Vagina (tissue), 2 donors: ENCODE measurements around the gene PANX1. TPM values are rescaled to one million over a fixed set of nuclear protein-coding genes. Genes with fewer than 3 reads are reported as not detected.

Experiments used
- DNase-seq, 2 donors: peaks; one replicate each; pipeline ENCODE4 v3.0.0-alpha.2; 2017; ENCODE audit errors: extremely low spot score in 2 of 2
- H3K27ac ChIP-seq: fragments of 200-600 bp; sonication (generic); one replicate; pipeline ENCODE4 v1.5.1; 2019
- H3K27me3 ChIP-seq: fragments of 200-600 bp; sonication (generic); one replicate; pipeline ENCODE4 v1.5.1; 2019
- H3K36me3 ChIP-seq, 2 donors: fragments of 200-600 bp; sonication (generic); one replicate each; pipeline ENCODE4 v1.5.1; 2017 to 2019
- H3K4me1 ChIP-seq: fragments of 200-600 bp; sonication (generic); one replicate; pipeline ENCODE4 v1.5.1; 2019
- H3K4me3 ChIP-seq, 2 donors: fragments of 200-600 bp; sonication (generic); 1 replicate in 1 of 2; 2 replicates in 1 of 2; pipeline ENCODE4 v1.5.1; 2016 to 2019
- H3K9me3 ChIP-seq: fragments of 200-600 bp; sonication (generic); one replicate; pipeline ENCODE4 v1.5.1; 2019
- CTCF ChIP-seq, 3 experiments: fragments of 450-650 bp in 2 of 3; fragments of 200-600 bp in 1 of 3; sonication (generic) in 1 of 3; IDR thresholded peaks; one replicate each; pipeline ENCODE4 v1.5.1; 2017 to 2019; ENCODE audit warnings: antibody characterized with exemption in 3 of 3, mild to moderate bottlenecking in 2 of 3, moderate library complexity in 2 of 3
- POLR2A ChIP-seq, 2 donors: fragments of 450-650 bp; IDR thresholded peaks; one replicate each; pipeline ENCODE4 v1.6.1; 2017; ENCODE audit warnings: antibody characterized with exemption in 2 of 2, mild to moderate bottlenecking in 2 of 2, moderate library complexity in 2 of 2
- POLR2AphosphoS5 ChIP-seq, 2 donors: sonication (generic); formaldehyde crosslinking; IDR thresholded peaks; one replicate each; pipeline ENCODE4 v1.9.0; 2017; ENCODE audit warnings: antibody characterized with exemption in 2 of 2, mild to moderate bottlenecking in 2 of 2, low read depth in 1 of 2; ENCODE audit not compliant: insufficient read depth in 1 of 2
- intact Hi-C: fragments of 100-400 bp; cut with DNase I; formaldehyde crosslinking; loops from one replicate; pipeline ENCODE4 v1.15.1; 2023
- total RNA-seq: library from RNA; depleted of rRNA; stranded (reverse); fragments of >200 nt; gene quantifications from one replicate; pipeline ENCODE4 v1.2.3, GENCODE V29; 2016

The PANX1 gene
- total RNA-seq, 1 donor from 2014 or later: 18.9 TPM

- Histone ChIP-seq H3K27ac (no peak overlapping the region), H3K4me3 (no peak overlapping the region), H3K36me3 (no peaks in the 10 kb centered on the region), H3K4me1 (no peaks in the 10 kb centered on the region), H3K27me3 (no peaks in the 10 kb centered on the region), H3K9me3 (no peaks in the 10 kb centered on the region)
- intact Hi-C loops: no loop called here
- no peak for DNase-seq
- TF ChIP-seq CTCF (IDR thresholded peaks at IDR 0.05) (no peak), POLR2AphosphoS5 (IDR thresholded peaks at IDR 0.05; ENCODE audit: insufficient read depth in 1 of 2, low read depth in 1 of 2) (no peak), POLR2A (IDR thresholded peaks at IDR 0.05) (no peak)
These were observed 72.4 kb downstream of the PANX1 start for GRCh38 chr11:94201004-94201465.

GRCh38 chr11:94203070-94203469 lies 74.4 kb downstream of the PANX1 start:
- no peaks in the 10 kb centered on the region for H3K27me3 ChIP-seq
- H3K9me3 ChIP-seq: no peaks in the 10 kb centered on the region
- H3K36me3 ChIP-seq: no peaks in the 10 kb centered on the region
- no peaks in the 10 kb centered on the region for H3K4me1 ChIP-seq
- no peak overlapping the region for H3K4me3 ChIP-seq
- no peak for DNase-seq
- TF ChIP-seq CTCF (IDR thresholded peaks at IDR 0.05) (no peak), POLR2AphosphoS5 (IDR thresholded peaks at IDR 0.05; ENCODE audit: insufficient read depth in 1 of 2, low read depth in 1 of 2) (no peak), POLR2A (IDR thresholded peaks at IDR 0.05) (no peak)
- no peak overlapping the region for H3K27ac ChIP-seq
- intact Hi-C loops: no loop called here

- Histone ChIP-seq H3K36me3 (no peaks in the 10 kb centered on the region), H3K27me3 (no peaks in the 10 kb centered on the region), H3K4me3 (no peak overlapping the region), H3K9me3 (no peaks in the 10 kb centered on the region), H3K27ac (no peak overlapping the region), H3K4me1 (no peaks in the 10 kb centered on the region)
- no peak for TF ChIP-seq CTCF (IDR thresholded peaks at IDR 0.05)
- TF ChIP-seq POLR2AphosphoS5 (IDR thresholded peaks at IDR 0.05; ENCODE audit: insufficient read depth in 1 of 2, low read depth in 1 of 2): no peak
- no peak for TF ChIP-seq POLR2A (IDR thresholded peaks at IDR 0.05)
- intact Hi-C loops: no loop called here
- DNase-seq: no peak
These were observed 82.7 kb downstream of the PANX1 start for GRCh38 chr11:94211261-94211830.

GRCh38 chr11:94212898-94213297 lies 84.3 kb downstream of the PANX1 start:
- TF ChIP-seq CTCF (IDR thresholded peaks at IDR 0.05) (no peak), POLR2AphosphoS5 (IDR thresholded peaks at IDR 0.05; ENCODE audit: insufficient read depth in 1 of 2, low read depth in 1 of 2) (no peak), POLR2A (IDR thresholded peaks at IDR 0.05) (no peak)
- no peak overlapping the region for H3K27ac ChIP-seq
- DNase-seq: no peak
- no peak overlapping the region for H3K4me3 ChIP-seq
- no peaks in the 10 kb centered on the region for H3K4me1 ChIP-seq
- no peaks in the 10 kb centered on the region for H3K36me3 ChIP-seq
- intact Hi-C loops: no loop called here
- H3K9me3 ChIP-seq: no peaks in the 10 kb centered on the region
- no peaks in the 10 kb centered on the region for H3K27me3 ChIP-seq

GRCh38 chr11:94217705-94218104 lies 89.1 kb downstream of the PANX1 start:
- Histone ChIP-seq H3K27me3 (no peaks in the 10 kb centered on the region), H3K9me3 (peaks cover 13% of the 10 kb centered on the region)
- intact Hi-C loops: no loop called here

More at GRCh38 chr11:94217705-94218104, 89.1 kb downstream of the PANX1 start:
- no peak for DNase-seq
- Histone ChIP-seq H3K36me3 (no peaks in the 10 kb centered on the region), H3K4me1 (no peaks in the 10 kb centered on the region), H3K27ac (no peak overlapping the region), H3K4me3 (no peak overlapping the region)
- TF ChIP-seq CTCF (IDR thresholded peaks at IDR 0.05) (no peak), POLR2A (IDR thresholded peaks at IDR 0.05) (no peak), POLR2AphosphoS5 (IDR thresholded peaks at IDR 0.05; ENCODE audit: insufficient read depth in 1 of 2, low read depth in 1 of 2) (no peak)
